Central memory CD8-positive, alpha-beta T cell (primary cell): ENCODE results near the gene PGAM1.

Source experiments
- ATAC-seq: fragments of 150-1000 bp; cut with Tn5 transposase; replicated peaks from 2 replicates; pipeline ENCODE4 v1.10.0; 2022; ENCODE audit warnings: mild to moderate bottlenecking, moderate FRiP score, moderate number of reproducible peaks; ENCODE audit not compliant: poor library complexity, severe bottlenecking; ENCODE audit errors: extremely low read depth
- DNase-seq, 2 donors: peaks; one replicate each; pipeline ENCODE4 v3.0.0; 2021; ENCODE audit warnings: low spot score in 2 of 2
- H3K27ac Mint-ChIP-seq: one replicate; pipeline ENCODE4 v1.8.0; 2022; ENCODE audit warnings: low read depth, mild to moderate bottlenecking, moderate library complexity, mixed read lengths
- H3K27me3 Mint-ChIP-seq: one replicate; pipeline ENCODE4 v1.8.0; 2022; ENCODE audit warnings: mixed read lengths
- H3K36me3 Mint-ChIP-seq: one replicate; pipeline ENCODE4 v1.8.0; 2022; ENCODE audit warnings: mild to moderate bottlenecking, moderate library complexity, mixed read lengths; ENCODE audit not compliant: insufficient read depth
- H3K4me1 Mint-ChIP-seq: one replicate; pipeline ENCODE4 v1.8.0; 2022; ENCODE audit warnings: mixed read lengths
- H3K4me3 Mint-ChIP-seq: one replicate; pipeline ENCODE4 v1.8.0; 2022; ENCODE audit warnings: mild to moderate bottlenecking, moderate library complexity, mixed read lengths
- H3K9me3 Mint-ChIP-seq: one replicate; pipeline ENCODE4 v1.8.0; 2022; ENCODE audit warnings: mixed read lengths

The PGAM1 gene

DNA sequence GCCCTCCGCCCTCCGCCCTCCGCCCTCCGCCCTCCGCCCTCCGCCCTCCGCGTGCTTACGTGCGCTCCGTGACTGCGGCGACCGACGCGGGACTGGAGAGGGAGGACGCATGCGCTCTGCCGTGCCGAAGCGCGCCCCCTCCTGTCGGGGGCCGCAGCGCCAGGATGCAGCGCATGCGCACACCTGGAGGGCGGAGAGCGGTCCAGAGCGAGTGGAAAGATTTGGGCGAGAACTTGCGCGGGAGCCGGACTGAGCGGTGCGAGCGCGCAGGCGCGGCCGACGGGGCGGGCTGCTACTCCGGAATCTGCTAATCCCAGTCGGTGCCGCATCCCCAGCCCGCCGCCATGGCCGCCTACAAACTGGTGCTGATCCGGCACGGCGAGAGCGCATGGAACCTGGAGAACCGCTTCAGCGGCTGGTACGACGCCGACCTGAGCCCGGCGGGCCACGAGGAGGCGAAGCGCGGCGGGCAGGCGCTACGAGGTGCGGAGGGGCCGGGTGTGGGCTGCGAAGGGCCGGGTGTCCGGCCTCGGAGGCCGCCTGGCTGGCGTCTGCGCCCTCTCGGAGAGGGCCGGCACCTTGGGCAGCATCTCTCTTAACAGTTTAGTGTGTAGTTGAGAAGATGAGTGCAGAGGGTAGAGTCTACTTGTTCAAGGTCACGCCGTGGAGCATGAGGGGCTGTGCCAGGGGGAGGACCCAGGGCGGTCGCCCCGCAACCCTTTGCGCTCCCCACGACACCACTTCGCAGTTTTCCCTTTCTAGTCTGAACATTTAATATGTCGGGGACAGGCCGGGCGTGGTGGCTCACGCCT is at the start of gene PGAM1:
Gene PGAM1, plus strand, starts transcription at position 228 of the 812 bp plus-strand sequence. Its CDS starts 117 bp downstream, at position 345.
- peak within 1 kb of the TSS; percentile 95 for H3K27ac Mint-ChIP-seq
- DNase-seq (peak; percentile 90 to 94), ATAC-seq (peak; percentile 85)
- H3K9me3 Mint-ChIP-seq, result no peaks in the 10 kb centered on the region
- peak within 1 kb of the TSS; percentile 88 for H3K4me3 Mint-ChIP-seq
- H3K27me3 Mint-ChIP-seq, result no peaks in the 10 kb centered on the region
- H3K4me1 Mint-ChIP-seq, result peaks cover 30% of the 10 kb centered on the region
- peaks cover 35% of the 10 kb centered on the region for H3K36me3 Mint-ChIP-seq

DNA sequence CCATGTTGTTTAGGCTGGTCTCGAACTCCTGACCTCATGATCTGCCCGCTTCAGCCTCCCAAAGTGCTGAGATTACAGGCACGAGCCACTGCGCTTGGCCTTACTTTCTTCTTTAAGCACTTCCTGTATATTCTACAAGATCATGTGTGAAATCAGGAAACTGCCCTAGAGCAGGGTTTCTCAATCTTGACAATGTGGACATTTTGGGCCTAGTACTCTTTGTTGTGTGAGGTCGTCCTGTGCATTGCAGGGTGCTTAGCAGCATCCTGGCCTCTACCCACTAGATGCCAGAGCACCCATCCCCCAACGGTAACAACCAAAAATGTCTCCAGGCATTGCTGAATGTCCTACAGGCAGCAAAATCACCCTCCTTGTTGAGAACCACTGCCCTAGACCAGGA is 49.6 kb upstream of the PGAM1 start:
- DNase-seq (no peak), ATAC-seq (no peak)
- Mint-ChIP-seq H3K9me3 (no peaks in the 10 kb centered on the region), H3K36me3 (peaks cover 21% of the 10 kb centered on the region), H3K4me1 (no peaks in the 10 kb centered on the region), H3K27me3 (no peaks in the 10 kb centered on the region), H3K27ac (no peak overlapping the region), H3K4me3 (no peak overlapping the region)

DNA sequence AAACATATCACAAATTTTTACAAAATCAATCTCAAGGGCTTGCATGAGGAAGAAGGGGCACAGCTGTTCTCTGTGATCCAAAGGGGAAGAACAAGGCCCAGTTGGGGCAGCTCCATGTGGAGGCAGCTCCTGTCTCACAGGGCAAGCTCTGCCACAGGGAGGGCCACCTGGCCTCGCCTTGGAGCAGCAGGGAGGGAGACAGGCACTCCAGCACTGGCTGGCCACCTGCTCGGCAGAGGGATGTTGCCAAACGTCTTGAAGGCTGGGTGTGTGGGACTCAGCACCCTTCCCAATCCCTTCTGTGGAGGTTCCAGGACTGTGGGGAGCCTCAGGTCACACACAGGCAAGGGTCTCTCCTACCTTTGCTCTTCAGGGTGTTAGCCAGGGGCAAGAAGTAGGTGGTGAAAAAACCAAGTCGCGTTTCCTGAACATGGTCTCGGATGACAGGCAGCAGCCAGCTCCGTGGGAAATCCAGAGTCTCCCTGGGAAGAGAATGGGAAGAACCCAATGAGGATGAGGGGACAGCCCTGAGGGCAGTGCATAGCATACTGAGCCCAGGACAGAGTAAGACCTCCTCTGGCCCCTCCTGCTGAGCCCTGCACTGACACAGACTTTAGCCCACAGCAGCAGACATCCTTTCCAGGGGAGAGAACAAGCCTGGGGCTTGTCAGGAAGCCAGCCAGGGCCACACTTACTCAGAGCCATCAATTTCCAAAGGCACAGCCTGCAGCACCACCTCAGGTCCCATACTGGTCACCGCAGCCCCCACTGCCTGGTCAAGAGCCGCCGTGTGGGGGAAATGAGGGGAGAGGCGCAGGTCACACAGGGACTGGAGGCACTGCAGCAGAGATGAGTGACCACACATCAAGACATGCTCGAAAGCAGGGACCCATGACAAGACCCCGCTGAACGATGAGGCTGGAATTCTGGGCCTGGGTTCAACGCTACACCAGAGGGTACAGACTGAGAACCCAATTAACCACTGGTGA is 46.8 kb upstream of the PGAM1 start:
- peaks cover 19% of the 10 kb centered on the region for H3K36me3 Mint-ChIP-seq
- H3K9me3 Mint-ChIP-seq, result no peaks in the 10 kb centered on the region
- DNase-seq (no peak), ATAC-seq (no peak)
- no peaks in the 10 kb centered on the region for H3K4me1 Mint-ChIP-seq
- H3K27ac Mint-ChIP-seq, result no peak overlapping the region
- no peaks in the 10 kb centered on the region for H3K27me3 Mint-ChIP-seq
- H3K4me3 Mint-ChIP-seq, result no peak overlapping the region

DNA sequence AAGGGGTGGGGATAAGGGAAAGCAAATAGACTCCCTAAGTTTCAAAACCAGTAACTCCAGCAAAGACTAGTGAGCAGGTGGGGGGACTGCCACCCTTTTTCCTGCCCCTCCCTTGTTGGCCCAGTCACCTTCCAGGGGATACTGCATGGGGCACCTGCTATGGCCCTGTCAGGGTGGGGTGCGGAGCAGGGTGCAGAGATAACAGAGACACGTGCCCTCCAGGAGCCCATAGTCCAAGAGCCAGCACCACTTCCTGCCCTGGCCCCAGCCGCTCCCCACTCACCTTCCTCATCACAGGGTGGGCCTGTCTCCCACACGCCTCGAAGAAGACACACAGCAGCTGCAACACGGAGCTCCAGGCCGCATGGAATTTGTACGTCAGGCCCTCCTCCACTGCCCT is 45.5 kb upstream of the PGAM1 start:
- no peak for ATAC-seq
- H3K36me3 Mint-ChIP-seq, result peaks cover 20% of the 10 kb centered on the region

DNA sequence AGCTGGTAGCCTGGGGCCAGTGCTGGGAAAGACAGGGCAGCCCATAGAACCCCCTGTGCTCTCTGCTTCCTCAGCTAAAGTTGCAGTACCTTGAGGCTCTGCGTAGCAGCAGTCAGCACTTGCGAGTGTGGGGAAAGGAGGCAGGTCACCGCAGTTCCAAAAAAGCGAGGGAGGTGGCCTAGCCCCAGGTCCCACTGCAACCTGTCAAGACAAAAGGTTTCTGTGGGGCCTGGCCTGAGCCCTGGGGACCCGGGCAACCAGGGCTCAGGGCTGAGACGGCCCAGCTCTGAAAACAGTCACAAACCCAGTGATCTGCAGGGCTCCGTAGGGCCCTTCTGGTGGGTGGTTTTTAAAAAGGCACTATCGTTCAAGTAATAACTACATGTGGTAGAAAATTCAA is 44.4 kb upstream of the PGAM1 start:
- ATAC-seq (no peak), DNase-seq (no peak)
- H3K4me3 Mint-ChIP-seq, result no peak overlapping the region
- H3K27ac Mint-ChIP-seq, result no peak overlapping the region
- no peaks in the 10 kb centered on the region for H3K4me1 Mint-ChIP-seq
- H3K27me3 Mint-ChIP-seq, result no peaks in the 10 kb centered on the region
- peaks cover 20% of the 10 kb centered on the region for H3K36me3 Mint-ChIP-seq
- no peaks in the 10 kb centered on the region for H3K9me3 Mint-ChIP-seq

More for the DNA sequence above, 45.5 kb upstream of the PGAM1 start:
- Mint-ChIP-seq H3K9me3 (no peaks in the 10 kb centered on the region), H3K4me3 (no peak overlapping the region), H3K27ac (no peak overlapping the region), H3K4me1 (no peaks in the 10 kb centered on the region), H3K27me3 (no peaks in the 10 kb centered on the region)
- DNase-seq, result no peak

DNA sequence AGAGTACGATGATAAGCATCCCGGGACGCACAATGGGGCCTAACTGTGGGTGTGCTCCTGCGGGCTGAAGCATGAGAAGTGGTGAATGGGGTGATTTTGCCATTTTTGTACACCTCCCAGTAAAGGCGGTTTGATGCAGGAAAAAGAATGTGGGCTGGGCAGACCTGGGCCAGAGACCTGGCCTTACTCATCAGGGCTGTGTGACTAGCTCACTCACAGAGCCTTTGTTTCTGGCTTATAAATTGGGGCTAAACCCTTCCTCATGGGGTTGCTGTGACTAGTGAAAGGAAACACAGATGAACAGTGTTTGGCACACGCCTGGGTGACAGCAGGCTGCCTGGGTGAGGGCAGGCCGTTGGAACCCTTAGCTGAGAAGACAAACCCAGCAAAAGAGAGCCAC is 42.8 kb upstream of the PGAM1 start:
- H3K4me3 Mint-ChIP-seq, result no peak overlapping the region
- DNase-seq (no peak), ATAC-seq (no peak)
- H3K4me1 Mint-ChIP-seq, result no peaks in the 10 kb centered on the region
- no peaks in the 10 kb centered on the region for H3K9me3 Mint-ChIP-seq
- no peaks in the 10 kb centered on the region for H3K27me3 Mint-ChIP-seq
- H3K36me3 Mint-ChIP-seq, result peaks cover 21% of the 10 kb centered on the region
- H3K27ac Mint-ChIP-seq, result no peak overlapping the region

DNA sequence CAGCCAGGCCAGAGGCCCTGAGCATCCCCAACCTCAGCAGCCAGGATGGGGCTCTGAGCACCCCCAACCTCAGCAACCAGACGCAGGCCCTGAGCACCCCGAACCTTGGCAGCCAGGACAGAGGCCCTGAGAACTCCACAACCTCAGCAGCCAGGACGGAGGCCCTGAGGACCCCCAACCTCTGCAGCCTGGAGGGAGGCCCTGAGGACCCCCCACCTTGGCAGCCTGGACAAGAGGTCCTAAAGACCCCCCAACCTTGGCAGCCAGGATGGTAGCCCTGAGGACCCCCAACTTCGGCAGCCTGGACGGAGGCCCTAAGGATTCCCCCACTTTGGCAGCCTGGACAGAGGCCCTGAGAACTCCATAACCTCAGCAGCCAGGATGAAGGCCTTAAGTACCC is 41.8 kb upstream of the PGAM1 start:
- peaks cover 27% of the 10 kb centered on the region for H3K36me3 Mint-ChIP-seq
- H3K4me1 Mint-ChIP-seq, result no peaks in the 10 kb centered on the region
- no peaks in the 10 kb centered on the region for H3K9me3 Mint-ChIP-seq
- DNase-seq (no peak), ATAC-seq (no peak)
- H3K27me3 Mint-ChIP-seq, result no peaks in the 10 kb centered on the region
- no peak overlapping the region for H3K27ac Mint-ChIP-seq
- no peak overlapping the region for H3K4me3 Mint-ChIP-seq

DNA sequence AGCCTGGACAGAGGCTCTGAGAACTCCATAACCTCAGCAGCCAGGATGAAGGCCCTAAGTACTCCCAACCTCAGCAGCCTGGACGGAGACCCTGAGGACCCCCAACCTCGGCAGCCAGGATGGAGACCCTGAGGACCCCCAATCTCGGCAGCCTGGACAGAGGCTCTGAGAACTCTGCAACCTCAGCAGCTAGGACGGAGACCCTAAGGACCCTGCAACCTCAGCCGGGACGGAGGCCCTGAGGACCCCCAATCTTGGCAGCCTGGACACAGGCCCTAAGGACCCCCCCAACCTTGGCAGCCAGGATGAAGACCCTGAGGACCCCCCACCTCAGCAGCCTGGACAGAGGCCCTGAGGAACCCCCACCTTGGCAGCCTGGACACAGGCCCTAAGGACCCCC is 41.4 kb upstream of the PGAM1 start:
- no peaks in the 10 kb centered on the region for H3K27me3 Mint-ChIP-seq
- no peak for DNase-seq
- H3K4me1 Mint-ChIP-seq, result no peaks in the 10 kb centered on the region
- no peak overlapping the region for H3K27ac Mint-ChIP-seq
- no peak overlapping the region for H3K4me3 Mint-ChIP-seq
- no peak for ATAC-seq
- H3K9me3 Mint-ChIP-seq, result no peaks in the 10 kb centered on the region
- peaks cover 31% of the 10 kb centered on the region for H3K36me3 Mint-ChIP-seq

DNA sequence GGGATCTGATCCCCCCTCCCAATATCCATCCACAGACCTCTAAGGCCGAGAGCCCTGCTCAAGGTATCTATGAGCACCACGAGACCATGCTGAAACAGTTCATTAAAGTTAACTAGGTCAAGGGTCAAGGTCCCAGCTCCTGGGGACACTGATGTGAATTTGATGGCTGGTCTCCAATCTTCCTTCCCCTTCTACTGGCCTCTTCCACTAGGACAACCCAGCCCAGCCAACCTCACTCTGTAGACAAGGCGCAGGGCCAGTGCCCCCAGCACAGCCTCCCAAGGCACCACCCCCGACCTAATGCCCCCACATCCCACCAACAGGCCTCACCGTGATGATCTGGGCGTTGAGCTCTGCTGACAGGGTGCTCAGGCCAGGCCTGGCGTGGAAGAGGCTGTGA is 40.4 kb upstream of the PGAM1 start:
- no peak overlapping the region for H3K27ac Mint-ChIP-seq

DNA sequence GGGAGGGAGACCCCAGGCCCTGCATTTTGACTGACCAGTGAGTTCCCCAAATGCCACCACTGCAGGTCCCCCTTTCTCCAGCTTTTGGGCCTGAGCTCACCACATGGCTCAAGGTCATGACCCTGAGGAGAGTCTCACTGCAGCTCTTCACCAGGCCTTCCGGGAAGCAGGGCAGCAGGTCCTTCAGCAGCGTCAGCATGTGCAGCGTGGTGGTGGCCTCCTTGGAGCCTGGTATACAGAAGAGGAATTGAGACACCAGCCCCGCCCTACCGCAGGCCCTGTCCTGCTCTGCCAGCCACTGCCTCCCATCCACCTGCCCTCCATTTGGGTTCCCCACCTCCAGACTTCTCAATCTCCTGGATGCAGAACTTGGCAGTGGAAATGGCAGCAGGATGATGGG is 37.8 kb upstream of the PGAM1 start:
- H3K4me1 Mint-ChIP-seq, result no peaks in the 10 kb centered on the region
- ATAC-seq, result no peak
- peak overlapping the region; percentile 27 for H3K4me3 Mint-ChIP-seq

More for the DNA sequence above, 40.4 kb upstream of the PGAM1 start:
- ATAC-seq, result no peak
- no peaks in the 10 kb centered on the region for H3K27me3 Mint-ChIP-seq
- H3K36me3 Mint-ChIP-seq, result peaks cover 37% of the 10 kb centered on the region
- no peak for DNase-seq
- no peak overlapping the region for H3K4me3 Mint-ChIP-seq
- H3K9me3 Mint-ChIP-seq, result no peaks in the 10 kb centered on the region
- H3K4me1 Mint-ChIP-seq, result no peaks in the 10 kb centered on the region

DNA sequence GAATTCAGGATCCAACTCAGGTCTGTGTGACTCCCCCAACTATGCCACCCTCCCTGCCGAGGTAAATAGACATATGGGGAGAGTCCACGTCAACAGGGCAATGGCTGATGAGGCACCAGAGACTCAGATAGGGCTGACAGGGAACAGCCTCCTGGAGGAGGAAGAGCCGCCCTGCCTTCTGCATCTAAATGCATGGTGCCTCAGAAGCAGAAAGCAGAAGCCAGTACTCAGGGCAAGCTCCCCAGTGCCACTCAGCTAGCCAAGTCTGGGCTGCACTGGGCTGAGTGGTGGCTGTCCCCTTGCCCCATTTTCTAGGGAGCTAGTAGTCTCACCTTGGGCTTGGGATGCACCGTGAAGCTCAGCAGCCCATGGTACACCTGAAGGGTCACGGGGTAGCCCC is 35.9 kb upstream of the PGAM1 start:
- peaks cover 41% of the 10 kb centered on the region for H3K36me3 Mint-ChIP-seq

More for the DNA sequence above, 37.8 kb upstream of the PGAM1 start:
- Mint-ChIP-seq H3K27ac (no peak overlapping the region), H3K9me3 (no peaks in the 10 kb centered on the region), H3K36me3 (peaks cover 41% of the 10 kb centered on the region), H3K27me3 (no peaks in the 10 kb centered on the region)
- no peak for DNase-seq

DNA sequence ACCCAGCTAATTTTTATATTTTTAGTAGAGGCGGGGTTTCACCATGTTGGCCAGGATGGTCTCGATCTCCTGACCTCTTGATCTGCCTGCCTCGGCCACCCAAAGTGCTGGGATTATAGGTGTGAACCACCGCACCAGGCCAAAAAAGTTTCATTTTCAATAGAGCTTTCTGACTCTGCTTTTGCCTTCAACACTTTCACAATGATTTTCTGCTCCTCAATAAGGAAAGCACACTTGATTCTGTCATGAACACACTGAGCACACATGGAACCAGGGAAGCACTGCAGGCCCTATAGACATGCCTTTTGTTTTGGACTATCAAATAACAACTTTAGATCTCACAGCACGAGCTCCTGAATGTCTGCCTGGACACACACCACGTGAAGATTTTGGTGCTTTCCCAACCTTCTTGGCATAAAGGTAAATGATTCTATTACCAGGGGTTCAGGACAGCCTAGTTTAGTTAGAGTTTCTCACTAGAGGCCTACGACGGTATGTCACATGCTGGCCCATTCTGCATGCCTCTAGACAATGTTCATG is 32.9 kb upstream of the PGAM1 start:
- Mint-ChIP-seq H3K4me3 (no peak overlapping the region), H3K4me1 (no peaks in the 10 kb centered on the region), H3K27ac (no peak overlapping the region), H3K36me3 (peaks cover 45% of the 10 kb centered on the region), H3K27me3 (no peaks in the 10 kb centered on the region), H3K9me3 (no peaks in the 10 kb centered on the region)
- ATAC-seq (no peak), DNase-seq (no peak)

More for the DNA sequence above, 35.9 kb upstream of the PGAM1 start:
- no peak for ATAC-seq
- Mint-ChIP-seq H3K4me3 (no peak overlapping the region), H3K4me1 (no peaks in the 10 kb centered on the region), H3K27ac (no peak overlapping the region), H3K27me3 (no peaks in the 10 kb centered on the region), H3K9me3 (no peaks in the 10 kb centered on the region)
- no peak for DNase-seq
